Esophagus (tissue), 2 donors: Measurements from ENCODE around the gene DIP2A. TPM values are rescaled to one million over a fixed set of nuclear protein-coding genes. Genes with fewer than 3 reads are reported as not detected.
"Not testable (repeated sequence)": the region's sequence is repeated elsewhere in the genome, so short reads cannot be mapped to it uniquely, and the experiment has no call there.

Source experiments
- H3K27ac ChIP-seq, 2 donors: one replicate each; pipeline ENCODE4 v1.5.1; 2013; ENCODE audit warnings: low read depth in 2 of 2, mild to moderate bottlenecking in 2 of 2, inconsistent platforms in 1 of 2, low read length in 1 of 2, moderate library complexity in 1 of 2
- H3K27me3 ChIP-seq, 2 donors: one replicate each; pipeline ENCODE4 v1.6.1; 2013; ENCODE audit warnings: low read length in 2 of 2, control low read depth in 1 of 2, mild to moderate bottlenecking in 1 of 2; ENCODE audit not compliant: insufficient read depth in 2 of 2, control insufficient read depth in 1 of 2
- H3K36me3 ChIP-seq, 2 donors: one replicate each; pipeline ENCODE4 v1.6.1; 2013; ENCODE audit warnings: low read length in 1 of 2; ENCODE audit not compliant: control insufficient read depth in 2 of 2, insufficient read depth in 2 of 2
- H3K4me1 ChIP-seq, 2 donors: one replicate each; pipeline ENCODE4 v1.6.1; 2013; ENCODE audit warnings: low read length in 1 of 2; ENCODE audit not compliant: control insufficient read depth in 2 of 2, insufficient read depth in 2 of 2
- H3K4me3 ChIP-seq, 2 donors: one replicate each; pipeline ENCODE4 v1.5.1; 2013; ENCODE audit warnings: low read length in 2 of 2, mild to moderate bottlenecking in 2 of 2, low read depth in 1 of 2, moderate library complexity in 1 of 2
- H3K9me3 ChIP-seq, 2 donors: one replicate each; pipeline ENCODE4 v1.6.1; 2013; ENCODE audit warnings: mild to moderate bottlenecking in 2 of 2, low read depth in 1 of 2, low read length in 1 of 2, moderate library complexity in 1 of 2; ENCODE audit not compliant: control insufficient read depth in 2 of 2, insufficient read depth in 1 of 2
- WGBS, 2 donors: extraction: QIAGEN DNeasy Blood & Tissue Kit; methylation state at CpG; one replicate each; pipeline ENCODE4 v1.1.7; 2013; 5-methylcytosine and 5-hydroxymethylcytosine counted together
- polyA plus RNA-seq, 2 donors: library from polyadenylated mRNA; stranded (reverse); fragments of 200-250 nt; gene quantifications; one replicate each; pipeline ENCODE4 v1.2.3, GENCODE V29; 2013
- donor health status: healthy with polysubstance abuse.
- donor health status: Bipolar disorder and iron deficiency.

DIP2A gene
- polyA plus RNA-seq, 2 donors = 15.3 to 29.7 TPM

GRCh38 chr21:46431884-46432488 is 26.7 kb upstream of the DIP2A start:
- no peaks in the 10 kb centered on the region for H3K9me3 ChIP-seq
- no peaks in the 10 kb centered on the region for H3K27me3 ChIP-seq
- peaks cover 17 to 59% of the 10 kb centered on the region in 2 donors for H3K36me3 ChIP-seq
- 87 to 88% methylated on average over 22 of the region's 22 CpGs for WGBS, 2 donors
- H3K4me1 ChIP-seq = no peaks in the 10 kb centered on the region
- H3K4me3 ChIP-seq = no peak overlapping the region
- no peak overlapping the region for H3K27ac ChIP-seq

DNA sequence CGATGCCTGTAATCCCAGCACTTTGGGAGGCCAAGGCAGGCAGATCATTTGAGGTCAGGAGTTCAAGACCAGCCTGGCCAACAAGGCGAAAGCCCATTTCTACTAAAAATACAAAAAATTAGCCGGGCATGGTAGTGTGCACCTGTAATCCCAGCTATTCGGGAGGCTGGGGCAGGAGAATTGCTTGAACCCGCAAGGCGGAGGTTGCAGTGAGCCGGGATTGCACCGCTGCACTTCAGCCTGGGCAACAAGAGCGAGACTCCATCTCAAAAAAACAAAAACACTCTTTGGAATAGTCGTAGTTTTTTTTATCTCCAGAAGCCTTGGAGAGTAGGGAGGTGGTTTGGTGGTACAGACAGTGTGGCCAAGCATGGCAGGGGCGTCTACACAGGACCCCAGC is 25.6 kb upstream of the DIP2A start:
- H3K4me3 ChIP-seq, H3K4me1 ChIP-seq, H3K9me3 ChIP-seq, H3K27ac ChIP-seq, H3K27me3 ChIP-seq: not testable (repeated sequence)
- H3K36me3 ChIP-seq = peaks cover 17 to 57% of the 10 kb centered on the region in 2 donors
- 91 to 92% methylated on average over 11 of the region's 11 CpGs for WGBS, 2 donors

GRCh38 chr21:46434322-46434958 is 24.3 kb upstream of the DIP2A start:
- Histone ChIP-seq H3K4me3 (no peak overlapping the region), H3K27ac (no peak overlapping the region), H3K9me3 (no peaks in the 10 kb centered on the region), H3K4me1 (no peaks in the 10 kb centered on the region), H3K27me3 (no peaks in the 10 kb centered on the region), H3K36me3 (peaks cover 20 to 56% of the 10 kb centered on the region in 2 donors)
- 95 to 96% methylated on average over 23 of the region's 23 CpGs for WGBS, 2 donors

DNA sequence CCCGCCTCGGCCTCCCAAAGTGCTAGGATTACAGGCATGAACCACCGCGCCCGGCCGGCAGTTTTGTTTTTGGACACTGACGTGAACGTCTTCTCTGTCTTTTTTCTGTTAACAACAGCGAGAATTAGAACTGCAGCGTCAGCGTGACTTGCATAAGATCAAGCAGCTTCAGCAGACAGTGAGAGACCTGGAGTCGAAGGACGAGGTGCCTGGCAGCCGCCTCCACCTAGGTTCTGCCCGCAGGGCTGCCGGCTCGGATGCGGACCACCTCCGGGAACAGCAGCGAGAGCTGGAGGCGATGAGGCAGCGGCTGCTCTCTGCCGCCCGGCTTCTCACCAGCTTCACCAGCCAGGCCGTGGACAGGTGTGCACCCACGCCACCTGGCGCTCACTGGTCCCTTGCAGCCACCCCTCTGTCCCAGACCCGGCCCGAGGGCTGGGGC is 22.9 kb upstream of the DIP2A start:
- no peak overlapping the region for H3K4me3 ChIP-seq
- 96 to 97% methylated on average over 28 to 29 of the region's 29 CpGs for WGBS, 2 donors

GRCh38 chr21:46436621-46437020 is 22.1 kb upstream of the DIP2A start:
- Histone ChIP-seq H3K9me3 (no peaks in the 10 kb centered on the region), H3K36me3 (peaks cover 17 to 55% of the 10 kb centered on the region in 2 donors), H3K27me3 (no peaks in the 10 kb centered on the region), H3K27ac (no peak overlapping the region), H3K4me1 (no peaks in the 10 kb centered on the region), H3K4me3 (no peak overlapping the region)
- WGBS, 2 donors = 91 to 92% methylated on average over 15 of the region's 15 CpGs

More for the DNA sequence above, 22.9 kb upstream of the DIP2A start:
- Histone ChIP-seq H3K4me1 (no peaks in the 10 kb centered on the region), H3K36me3 (peaks cover 20 to 54% of the 10 kb centered on the region in 2 donors), H3K27ac (no peak overlapping the region), H3K27me3 (no peaks in the 10 kb centered on the region), H3K9me3 (no peaks in the 10 kb centered on the region)

DNA sequence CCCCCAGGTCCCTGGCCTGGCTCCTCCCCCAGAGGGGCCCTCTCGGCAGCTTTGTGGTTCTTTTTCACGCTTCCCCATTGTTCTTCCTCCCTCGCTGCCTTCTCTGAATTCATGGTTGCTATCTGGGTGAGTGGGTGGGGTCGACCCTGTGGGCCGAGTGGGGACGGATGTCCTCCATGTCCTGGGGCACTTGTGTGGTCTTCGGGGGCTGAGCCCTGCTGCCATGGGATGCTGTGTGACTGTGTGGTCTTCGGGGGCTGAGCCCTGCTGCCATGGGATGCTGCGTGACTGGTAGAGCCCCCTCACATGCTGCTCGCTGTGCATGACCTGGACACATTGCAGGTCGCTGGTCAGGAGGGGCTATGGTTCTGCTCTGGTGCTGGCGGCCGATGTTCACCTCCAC is 21.6 kb upstream of the DIP2A start:
- Histone ChIP-seq H3K27me3 (no peaks in the 10 kb centered on the region), H3K4me3 (no peak overlapping the region), H3K9me3 (no peaks in the 10 kb centered on the region), H3K27ac (no peak overlapping the region), H3K4me1 (no peaks in the 10 kb centered on the region), H3K36me3 (peaks cover 13 to 56% of the 10 kb centered on the region in 2 donors)
- WGBS, 2 donors = 85% methylated on average over 13 of the region's 13 CpGs

DNA sequence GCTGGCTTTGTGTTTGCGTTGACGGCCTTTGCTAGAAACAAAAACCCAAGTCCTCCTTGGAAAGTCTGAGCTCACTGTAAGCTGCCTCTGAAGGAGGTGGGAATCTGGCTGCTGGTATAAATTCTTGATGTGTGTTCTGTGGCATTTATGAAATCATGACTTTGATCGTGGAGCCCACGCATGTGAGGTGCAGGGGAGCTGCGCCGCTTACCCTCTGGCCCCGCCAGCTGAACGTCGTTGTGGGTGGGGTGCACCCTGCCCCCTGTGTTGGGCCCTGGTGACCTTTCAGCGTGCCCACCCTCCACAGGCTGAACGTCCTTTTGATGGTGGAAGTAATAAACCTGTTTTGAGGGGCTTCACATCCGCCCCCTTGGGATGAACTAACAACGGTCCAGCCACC is 21.2 kb upstream of the DIP2A start:
- H3K9me3 ChIP-seq = no peaks in the 10 kb centered on the region

DNA sequence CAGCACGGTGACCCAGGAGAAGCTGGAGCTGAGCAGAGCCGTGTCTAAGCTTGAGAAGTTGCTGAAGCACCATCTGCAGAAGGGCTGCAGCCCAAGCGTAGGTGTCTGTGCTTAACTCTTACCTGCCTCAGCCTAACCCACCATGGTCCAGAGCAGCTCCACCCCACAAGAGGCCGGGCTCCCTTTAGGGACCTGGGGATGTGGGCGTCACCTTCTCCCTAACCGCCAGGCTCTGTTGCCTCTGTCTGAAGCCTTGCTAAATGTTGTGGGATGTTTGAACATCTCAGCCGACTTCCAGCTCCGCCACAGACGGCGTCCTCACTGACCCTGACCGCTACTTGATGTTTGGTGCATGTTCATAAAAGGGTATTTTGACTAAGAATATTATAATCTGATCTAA is 20.4 kb upstream of the DIP2A start:
- no peaks in the 10 kb centered on the region for H3K4me1 ChIP-seq
- no peak overlapping the region for H3K4me3 ChIP-seq
- no peak overlapping the region for H3K27ac ChIP-seq
- H3K9me3 ChIP-seq = no peaks in the 10 kb centered on the region
- WGBS, 2 donors = 96% methylated on average over 11 of the region's 11 CpGs
- H3K27me3 ChIP-seq = no peaks in the 10 kb centered on the region
- peaks cover 10 to 67% of the 10 kb centered on the region in 2 donors for H3K36me3 ChIP-seq

More for the DNA sequence above, 21.2 kb upstream of the DIP2A start:
- Histone ChIP-seq H3K4me1 (no peaks in the 10 kb centered on the region), H3K4me3 (no peak overlapping the region), H3K27me3 (no peaks in the 10 kb centered on the region), H3K27ac (no peak overlapping the region), H3K36me3 (peaks cover 10 to 60% of the 10 kb centered on the region in 2 donors)
- 87% methylated on average over 13 of the region's 13 CpGs for WGBS, 2 donors

DNA sequence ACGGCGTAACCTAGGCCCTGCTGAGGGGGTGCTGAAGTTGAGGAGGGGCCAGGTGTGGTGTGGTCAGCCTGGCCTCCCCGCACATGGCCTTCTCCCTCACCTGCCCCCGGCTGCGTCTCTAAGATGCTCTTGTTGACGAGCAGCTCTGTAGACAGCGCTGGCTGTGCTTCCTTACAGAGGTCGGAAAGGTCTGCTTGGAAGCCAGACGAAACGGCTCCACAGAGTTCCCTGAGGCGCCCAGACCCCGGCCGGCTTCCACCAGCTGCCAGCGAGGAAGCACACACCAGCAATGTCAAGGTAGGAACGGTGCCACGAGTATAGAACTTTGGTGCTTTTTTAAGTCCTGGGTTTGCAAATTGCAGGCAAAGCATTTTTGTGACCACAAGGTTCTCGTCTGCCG is 18.8 kb upstream of the DIP2A start:
- no peaks in the 10 kb centered on the region for H3K9me3 ChIP-seq
- H3K36me3 ChIP-seq = peaks cover 12 to 60% of the 10 kb centered on the region in 2 donors
- no peaks in the 10 kb centered on the region for H3K27me3 ChIP-seq
- H3K4me3 ChIP-seq = no peak overlapping the region
- H3K27ac ChIP-seq = no peak overlapping the region
- H3K4me1 ChIP-seq = no peaks in the 10 kb centered on the region
- 92 to 93% methylated on average over 18 of the region's 18 CpGs for WGBS, 2 donors

GRCh38 chr21:46441331-46441730 is 17.4 kb upstream of the DIP2A start:
- Histone ChIP-seq H3K27me3 (no peaks in the 10 kb centered on the region), H3K9me3 (no peaks in the 10 kb centered on the region), H3K36me3 (peaks cover 12 to 55% of the 10 kb centered on the region in 2 donors), H3K4me3 (no peak overlapping the region), H3K4me1 (no peaks in the 10 kb centered on the region), H3K27ac (no peak overlapping the region)
- 96% methylated on average over 14 of the region's 14 CpGs for WGBS, 2 donors
